ENCODE results near the gene NCOA1.

The NCOA1 gene

GRCh38 chr2:24477229-24477628 lies 13.8 kb upstream of the NCOA1 start:
- Histone ChIP-seq H3K27me3 (ENCODE audit: insufficient read depth, poor library complexity, severe bottlenecking) (no peaks in the 10 kb centered on the region), H3K27ac (replicated peaks) (no peak overlapping the region), H3K4me3 (replicated peaks; ENCODE audit: insufficient read depth, low read length) (no peak overlapping the region)
- DNase-seq (ENCODE audit: low read depth in 1 of 2, low spot score in 1 of 2) = peak in 1 of 2 experiments; percentile 29
- TF ChIP-seq SPI1 (IDR thresholded peaks at IDR 0.05; ENCODE audit: borderline replicate concordance, low read depth) (no peak), GABPA (IDR thresholded peaks at IDR 0.05; ENCODE audit: low read depth) (no peak), POLR2AphosphoS5 (IDR thresholded peaks at IDR 0.05; ENCODE audit: low read depth) (no peak), CTCF (IDR thresholded peaks at IDR 0.05; ENCODE audit: insufficient read depth, low read length) (no peak)
- TF ChIP-seq, protein P1, sequence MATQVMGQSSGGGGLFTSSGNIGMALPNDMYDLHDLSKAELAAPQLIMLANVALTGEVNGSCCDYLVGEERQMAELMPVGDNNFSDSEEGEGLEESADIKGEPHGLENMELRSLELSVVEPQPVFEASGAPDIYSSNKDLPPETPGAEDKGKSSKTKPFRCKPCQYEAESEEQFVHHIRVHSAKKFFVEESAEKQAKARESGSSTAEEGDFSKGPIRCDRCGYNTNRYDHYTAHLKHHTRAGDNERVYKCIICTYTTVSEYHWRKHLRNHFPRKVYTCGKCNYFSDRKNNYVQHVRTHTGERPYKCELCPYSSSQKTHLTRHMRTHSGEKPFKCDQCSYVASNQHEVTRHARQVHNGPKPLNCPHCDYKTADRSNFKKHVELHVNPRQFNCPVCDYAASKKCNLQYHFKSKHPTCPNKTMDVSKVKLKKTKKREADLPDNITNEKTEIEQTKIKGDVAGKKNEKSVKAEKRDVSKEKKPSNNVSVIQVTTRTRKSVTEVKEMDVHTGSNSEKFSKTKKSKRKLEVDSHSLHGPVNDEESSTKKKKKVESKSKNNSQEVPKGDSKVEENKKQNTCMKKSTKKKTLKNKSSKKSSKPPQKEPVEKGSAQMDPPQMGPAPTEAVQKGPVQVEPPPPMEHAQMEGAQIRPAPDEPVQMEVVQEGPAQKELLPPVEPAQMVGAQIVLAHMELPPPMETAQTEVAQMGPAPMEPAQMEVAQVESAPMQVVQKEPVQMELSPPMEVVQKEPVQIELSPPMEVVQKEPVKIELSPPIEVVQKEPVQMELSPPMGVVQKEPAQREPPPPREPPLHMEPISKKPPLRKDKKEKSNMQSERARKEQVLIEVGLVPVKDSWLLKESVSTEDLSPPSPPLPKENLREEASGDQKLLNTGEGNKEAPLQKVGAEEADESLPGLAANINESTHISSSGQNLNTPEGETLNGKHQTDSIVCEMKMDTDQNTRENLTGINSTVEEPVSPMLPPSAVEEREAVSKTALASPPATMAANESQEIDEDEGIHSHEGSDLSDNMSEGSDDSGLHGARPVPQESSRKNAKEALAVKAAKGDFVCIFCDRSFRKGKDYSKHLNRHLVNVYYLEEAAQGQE (IDR thresholded peaks at IDR 0.05; ENCODE audit: insufficient replicate concordance, low read depth) = no peak

GRCh38 chr2:24478243-24478642 lies 12.8 kb upstream of the NCOA1 start:
- DNase-seq (ENCODE audit: low read depth in 1 of 2, low spot score in 1 of 2) = no peak
- H3K4me3 ChIP-seq (replicated peaks; ENCODE audit: insufficient read depth, low read length) = no peak overlapping the region
- no peak for TF ChIP-seq POLR2AphosphoS5 (IDR thresholded peaks at IDR 0.05; ENCODE audit: low read depth)
- no peak for TF ChIP-seq GABPA (IDR thresholded peaks at IDR 0.05; ENCODE audit: low read depth)
- no peak overlapping the region for H3K27ac ChIP-seq (replicated peaks)
- H3K27me3 ChIP-seq (ENCODE audit: insufficient read depth, poor library complexity, severe bottlenecking) = no peaks in the 10 kb centered on the region

- Histone ChIP-seq H3K4me3 (replicated peaks; ENCODE audit: insufficient read depth, low read length) (no peak overlapping the region), H3K27me3 (ENCODE audit: insufficient read depth, poor library complexity, severe bottlenecking) (no peaks in the 10 kb centered on the region), H3K27ac (replicated peaks) (no peak overlapping the region)
- DNase-seq (ENCODE audit: low read depth in 1 of 2, low spot score in 1 of 2) = no peak
- TF ChIP-seq GABPA (IDR thresholded peaks at IDR 0.05; ENCODE audit: low read depth) = no peak
- no peak for TF ChIP-seq SPI1 (IDR thresholded peaks at IDR 0.05; ENCODE audit: borderline replicate concordance, low read depth)
- TF ChIP-seq CTCF (IDR thresholded peaks at IDR 0.05; ENCODE audit: insufficient read depth, low read length) = no peak
- no peak for TF ChIP-seq POLR2AphosphoS5 (IDR thresholded peaks at IDR 0.05; ENCODE audit: low read depth)
- TF ChIP-seq, protein P1 (IDR thresholded peaks at IDR 0.05; ENCODE audit: insufficient replicate concordance, low read depth) = no peak
Measured at GRCh38 chr2:24480245-24480644, 10.8 kb upstream of the NCOA1 start.

- Histone ChIP-seq H3K4me3 (replicated peaks; ENCODE audit: insufficient read depth, low read length) (no peak overlapping the region), H3K27ac (replicated peaks) (no peak overlapping the region; the same call in 1 of the 2 replicates), H3K27me3 (ENCODE audit: insufficient read depth, poor library complexity, severe bottlenecking) (no peaks in the 10 kb centered on the region)
- peak in 1 of 2 experiments; percentile 31 for DNase-seq (ENCODE audit: low read depth in 1 of 2, low spot score in 1 of 2)
- TF ChIP-seq, protein P1 (IDR thresholded peaks at IDR 0.05; ENCODE audit: insufficient replicate concordance, low read depth) = no peak
- TF ChIP-seq CTCF (IDR thresholded peaks at IDR 0.05; ENCODE audit: insufficient read depth, low read length) (no peak), GABPA (IDR thresholded peaks at IDR 0.05; ENCODE audit: low read depth) (no peak), POLR2AphosphoS5 (IDR thresholded peaks at IDR 0.05; ENCODE audit: low read depth) (no peak)
Measured at GRCh38 chr2:24482251-24482971, 8.6 kb upstream of the NCOA1 start.

Measured in HL-60 (cell line).